ENCODE results near the gene NOTCH3.

Gene NOTCH3

GRCh38 chr19:15236886-15237285, 36.1 kb upstream of the NOTCH3 start:
- in situ Hi-C loops (cut with HindIII; ENCODE audit: low sequenced_read_pairs), result no loop called here

- in situ Hi-C loops (cut with HindIII; ENCODE audit: low sequenced_read_pairs), result no loop called here
Measured at GRCh38 chr19:15235781-15236180, 35.0 kb upstream of the NOTCH3 start.

GRCh38 chr19:15234431-15235130, 33.8 kb upstream of the NOTCH3 start:
- in situ Hi-C loops (cut with HindIII; ENCODE audit: low sequenced_read_pairs), result no loop called here

GRCh38 chr19:15231271-15231670, 30.5 kb upstream of the NOTCH3 start:
- in situ Hi-C loops (cut with HindIII; ENCODE audit: low sequenced_read_pairs), result no loop called here

- in situ Hi-C loops (cut with HindIII; ENCODE audit: low sequenced_read_pairs), result no loop called here
Measured at GRCh38 chr19:15227261-15227660, 26.5 kb upstream of the NOTCH3 start.

GRCh38 chr19:15225760-15226159, 25.0 kb upstream of the NOTCH3 start:
- in situ Hi-C loops (cut with HindIII; ENCODE audit: low sequenced_read_pairs), result no loop called here

- in situ Hi-C loops (cut with HindIII; ENCODE audit: low sequenced_read_pairs), result no loop called here
Measured at GRCh38 chr19:15223649-15224361, 23.0 kb upstream of the NOTCH3 start.

- in situ Hi-C loops (cut with HindIII; ENCODE audit: low sequenced_read_pairs), result no loop called here
Measured at GRCh38 chr19:15222738-15223648, 22.2 kb upstream of the NOTCH3 start.

GRCh38 chr19:15220833-15221232, 20.0 kb upstream of the NOTCH3 start:
- in situ Hi-C loops (cut with HindIII; ENCODE audit: low sequenced_read_pairs), result no loop called here

- in situ Hi-C loops (cut with HindIII; ENCODE audit: low sequenced_read_pairs), result no loop called here
Measured at GRCh38 chr19:15218501-15218900, 17.7 kb upstream of the NOTCH3 start.

GRCh38 chr19:15216363-15216762, 15.6 kb upstream of the NOTCH3 start:
- in situ Hi-C loops (cut with HindIII; ENCODE audit: low sequenced_read_pairs), result no loop called here

- in situ Hi-C loops (cut with HindIII; ENCODE audit: low sequenced_read_pairs), result no loop called here
Measured at GRCh38 chr19:15213715-15214381, 13.1 kb upstream of the NOTCH3 start.

- in situ Hi-C loops (cut with HindIII; ENCODE audit: low sequenced_read_pairs), result no loop called here
Measured at GRCh38 chr19:15212711-15213110, 11.9 kb upstream of the NOTCH3 start.

GRCh38 chr19:15210323-15210781, 9.6 kb upstream of the NOTCH3 start:
- in situ Hi-C loops (cut with HindIII; ENCODE audit: low sequenced_read_pairs), result no loop called here

GRCh38 chr19:15201374-15202023, 704 bp upstream of the NOTCH3 start:
- in situ Hi-C loops (cut with HindIII; ENCODE audit: low sequenced_read_pairs), result no loop called here

GRCh38 chr19:15199661-15200552, 888 bp downstream of the NOTCH3 start:
- in situ Hi-C loops (cut with HindIII; ENCODE audit: low sequenced_read_pairs), result no loop called here

- in situ Hi-C loops (cut with HindIII; ENCODE audit: low sequenced_read_pairs), result no loop called here
Measured at GRCh38 chr19:15198951-15199660, 1.7 kb downstream of the NOTCH3 start.

- in situ Hi-C loops (cut with HindIII; ENCODE audit: low sequenced_read_pairs), result no loop called here
Measured at GRCh38 chr19:15197942-15198341, 2.9 kb downstream of the NOTCH3 start.
